Activated CD4-positive, alpha-beta memory T cell treated with anti-CD3 and anti-CD28 coated beads, Interleukin-2, amount 10 ng/mL, durations not matched to agents 7 days and 5 days (primary cell): ENCODE measurements around the gene CBFA2T3. TPM values are rescaled to one million over a fixed set of nuclear protein-coding genes. Genes with fewer than 3 reads are reported as not detected.

Experiments
- CTCF ChIA-PET: fragments of 350-600 bp; sonication (Branson Sonifier 250); formaldehyde crosslinking; loops from one replicate; lab custom pipeline; 2021; ENCODE audit warnings: antibody characterized with exemption, inconsistent platforms; lab: Charles Lee
- POLR2A ChIA-PET: fragments of 350-600 bp; sonication (Branson Sonifier 250); formaldehyde crosslinking; loops from one replicate; lab custom pipeline; 2021; ENCODE audit warnings: antibody characterized with exemption; lab: Charles Lee
- DNase-seq: peaks from one replicate; pipeline ENCODE4 v3.0.0-alpha.2; 2020
- H3K27ac Mint-ChIP-seq: one replicate; pipeline ENCODE4 v1.8.0; 2021; ENCODE audit warnings: mild to moderate bottlenecking, mixed read lengths
- H3K27me3 Mint-ChIP-seq: one replicate; pipeline ENCODE4 v1.8.0; 2021; ENCODE audit warnings: mixed read lengths
- H3K36me3 Mint-ChIP-seq: one replicate; pipeline ENCODE4 v1.8.0; 2021; ENCODE audit warnings: low read depth, mixed read lengths
- H3K4me1 Mint-ChIP-seq: one replicate; pipeline ENCODE4 v1.8.0; 2021; ENCODE audit warnings: mixed read lengths
- H3K4me3 Mint-ChIP-seq: one replicate; pipeline ENCODE4 v1.8.0; 2021; ENCODE audit warnings: mild to moderate bottlenecking, mixed read lengths
- H3K9me3 Mint-ChIP-seq: one replicate; pipeline ENCODE4 v1.8.0; 2021; ENCODE audit warnings: mixed read lengths
- total RNA-seq, 2 experiments: library from RNA; stranded (reverse); gene quantifications; one replicate each; pipeline ENCODE4 v1.2.3, GENCODE V29; 2021

Gene CBFA2T3
- total RNA-seq, 2 experiments from 2014 or later = not detected

GRCh38 chr16:88937206-88937621, 39.8 kb downstream of the CBFA2T3 start:
- no peak overlapping the region for H3K4me3 Mint-ChIP-seq
- POLR2A ChIA-PET = no interaction called here
- CTCF ChIA-PET = no interaction called here
- peaks cover 38% of the 10 kb centered on the region for H3K27me3 Mint-ChIP-seq
- H3K4me1 Mint-ChIP-seq = peaks cover 9% of the 10 kb centered on the region
- no peak overlapping the region for H3K27ac Mint-ChIP-seq
- H3K9me3 Mint-ChIP-seq = no peaks in the 10 kb centered on the region
- H3K36me3 Mint-ChIP-seq = no peaks in the 10 kb centered on the region
- DNase-seq = no peak

DNA sequence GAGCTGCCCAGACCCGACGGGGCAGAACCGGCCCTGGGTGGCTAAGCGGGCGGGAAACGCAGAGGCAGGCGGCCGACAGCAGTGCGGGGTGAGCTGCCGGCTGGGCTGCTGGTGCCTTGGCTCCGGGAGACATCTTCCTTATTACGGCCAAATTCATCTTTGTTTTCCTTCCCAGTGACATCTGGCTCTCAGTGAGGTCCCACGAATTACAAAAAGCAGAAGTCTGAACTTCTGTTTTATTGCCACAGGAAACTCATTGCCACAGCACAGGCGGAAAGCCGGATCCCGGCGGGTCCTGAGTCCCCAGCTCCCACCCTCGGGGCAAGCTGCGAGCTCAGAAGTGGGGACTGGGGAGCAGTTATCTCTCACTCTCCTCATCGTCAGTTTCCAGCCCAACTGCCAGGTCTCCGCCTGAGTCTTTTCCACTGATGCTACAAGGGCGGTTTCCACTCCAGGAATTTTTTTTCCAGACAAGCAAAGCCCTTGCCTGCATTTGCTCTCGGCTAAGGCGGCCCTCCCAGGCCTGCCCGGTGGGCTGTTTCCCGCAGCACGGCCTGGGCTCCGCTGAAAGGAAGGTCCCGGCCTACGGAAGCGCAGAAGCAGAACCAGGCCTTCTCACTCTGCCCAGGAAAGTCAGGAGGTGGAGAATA, 40.3 kb downstream of the CBFA2T3 start:
- Mint-ChIP-seq H3K4me1 (peaks cover 7% of the 10 kb centered on the region), H3K36me3 (no peaks in the 10 kb centered on the region), H3K9me3 (no peaks in the 10 kb centered on the region), H3K27ac (no peak overlapping the region), H3K27me3 (peaks cover 34% of the 10 kb centered on the region), H3K4me3 (no peak overlapping the region)
- DNase-seq = no peak
- ChIA-PET CTCF (no interaction called here), POLR2A (no interaction called here)

DNA sequence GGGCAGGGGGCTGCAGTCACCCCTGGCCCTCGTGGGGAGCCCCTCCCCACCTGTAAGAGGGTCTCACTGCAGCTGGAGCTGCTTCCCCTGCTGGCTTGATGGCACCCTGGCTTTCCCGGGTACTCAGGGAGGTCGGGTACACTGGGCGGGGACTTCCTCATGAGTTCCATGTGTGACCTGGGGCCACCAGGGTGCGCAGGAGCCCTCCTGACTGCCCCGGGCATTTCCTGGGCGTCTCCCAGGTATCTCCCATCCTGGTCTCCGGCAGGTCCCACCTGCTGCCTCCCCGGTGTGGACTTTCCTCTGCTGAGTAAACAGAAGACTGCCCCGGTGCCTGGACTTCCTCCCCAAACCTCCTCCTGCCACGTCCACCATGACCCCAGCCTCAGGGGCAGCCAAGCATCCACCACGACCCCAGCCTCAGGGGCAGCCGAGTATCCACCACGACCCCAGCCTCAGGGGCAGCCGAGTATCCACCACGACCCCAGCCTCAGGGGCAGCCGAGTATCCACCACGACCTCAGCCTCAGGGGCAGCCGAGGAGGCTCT, 40.9 kb downstream of the CBFA2T3 start:
- CTCF ChIA-PET = no interaction called here
- Mint-ChIP-seq H3K27me3 (peaks cover 34% of the 10 kb centered on the region), H3K9me3 (no peaks in the 10 kb centered on the region), H3K4me1 (peaks cover 7% of the 10 kb centered on the region), H3K4me3 (no peak overlapping the region), H3K36me3 (no peaks in the 10 kb centered on the region), H3K27ac (no peak overlapping the region)
- DNase-seq = peak; percentile 24
- POLR2A ChIA-PET = no interaction called here

DNA sequence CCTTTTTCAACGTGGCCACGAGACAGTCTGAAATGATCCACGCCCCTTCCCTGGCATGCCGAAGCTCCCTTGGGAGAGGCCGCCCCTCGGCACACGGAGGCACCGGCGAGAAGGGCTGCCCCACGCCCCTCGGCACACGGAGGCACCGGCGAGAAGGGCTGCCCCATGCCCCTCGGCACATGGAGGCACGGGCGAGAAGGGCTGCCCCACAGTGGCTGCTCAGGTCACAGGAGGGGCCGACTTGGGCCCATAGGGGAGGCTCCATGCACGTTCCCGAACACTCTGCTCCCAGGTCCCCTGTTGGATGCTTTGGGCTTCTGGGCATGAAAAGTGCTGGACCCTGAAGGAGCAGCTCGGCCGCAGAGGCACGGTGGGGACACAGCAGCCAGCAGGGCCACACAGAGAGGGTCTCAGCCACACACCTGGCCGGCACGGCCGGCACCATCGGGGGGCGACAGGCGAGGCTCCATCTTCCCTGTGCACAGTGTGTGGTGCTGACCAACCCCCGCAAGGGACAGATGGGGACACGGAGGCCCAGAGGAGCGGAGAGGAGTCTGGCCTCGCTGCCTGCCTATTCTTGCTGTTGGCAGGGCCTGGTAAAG, 42.8 kb downstream of the CBFA2T3 start:
- ChIA-PET CTCF (no interaction called here), POLR2A (no interaction called here)
- H3K4me3 Mint-ChIP-seq = no peak overlapping the region
- no peaks in the 10 kb centered on the region for H3K36me3 Mint-ChIP-seq
- peaks cover 29% of the 10 kb centered on the region for H3K27me3 Mint-ChIP-seq
- H3K9me3 Mint-ChIP-seq = peaks cover 6% of the 10 kb centered on the region
- DNase-seq = no peak
- H3K27ac Mint-ChIP-seq = no peak overlapping the region
- H3K4me1 Mint-ChIP-seq = peaks cover 3% of the 10 kb centered on the region

- Mint-ChIP-seq H3K36me3 (no peaks in the 10 kb centered on the region), H3K4me3 (no peak overlapping the region), H3K9me3 (peaks cover 6% of the 10 kb centered on the region), H3K27ac (no peak overlapping the region), H3K27me3 (peaks cover 18% of the 10 kb centered on the region), H3K4me1 (peaks cover 1% of the 10 kb centered on the region)
- ChIA-PET POLR2A (no interaction called here), CTCF (no interaction called here)
- DNase-seq = no peak
These were observed 44.1 kb downstream of the CBFA2T3 start for GRCh38 chr16:88932929-88933328.

- H3K4me3 Mint-ChIP-seq = no peak overlapping the region
- ChIA-PET CTCF (no interaction called here), POLR2A (no interaction called here)
These were observed 45.1 kb downstream of the CBFA2T3 start for GRCh38 chr16:88931936-88932335.

GRCh38 chr16:88931373-88931900, 45.6 kb downstream of the CBFA2T3 start:
- ChIA-PET CTCF (no interaction called here), POLR2A (no interaction called here)
- peaks cover 6% of the 10 kb centered on the region for H3K9me3 Mint-ChIP-seq
- no peak overlapping the region for H3K4me3 Mint-ChIP-seq
- no peak for DNase-seq
- no peaks in the 10 kb centered on the region for H3K36me3 Mint-ChIP-seq
- H3K4me1 Mint-ChIP-seq = peaks cover 1% of the 10 kb centered on the region
- H3K27ac Mint-ChIP-seq = no peak overlapping the region
- H3K27me3 Mint-ChIP-seq = peaks cover 4% of the 10 kb centered on the region

More at GRCh38 chr16:88931936-88932335, 45.1 kb downstream of the CBFA2T3 start:
- H3K9me3 Mint-ChIP-seq = peaks cover 6% of the 10 kb centered on the region
- no peak overlapping the region for H3K27ac Mint-ChIP-seq
- DNase-seq = no peak
- peaks cover 1% of the 10 kb centered on the region for H3K4me1 Mint-ChIP-seq
- H3K27me3 Mint-ChIP-seq = peaks cover 9% of the 10 kb centered on the region
- no peaks in the 10 kb centered on the region for H3K36me3 Mint-ChIP-seq

- H3K27ac Mint-ChIP-seq = no peak overlapping the region
- peaks cover 1% of the 10 kb centered on the region for H3K27me3 Mint-ChIP-seq
- H3K4me1 Mint-ChIP-seq = no peaks in the 10 kb centered on the region
- H3K4me3 Mint-ChIP-seq = no peak overlapping the region
- POLR2A ChIA-PET = no interaction called here
- no peak for DNase-seq
- H3K9me3 Mint-ChIP-seq = peaks cover 6% of the 10 kb centered on the region
- CTCF ChIA-PET = no interaction called here
- no peaks in the 10 kb centered on the region for H3K36me3 Mint-ChIP-seq
These were observed 46.3 kb downstream of the CBFA2T3 start for GRCh38 chr16:88930716-88931115.

DNA sequence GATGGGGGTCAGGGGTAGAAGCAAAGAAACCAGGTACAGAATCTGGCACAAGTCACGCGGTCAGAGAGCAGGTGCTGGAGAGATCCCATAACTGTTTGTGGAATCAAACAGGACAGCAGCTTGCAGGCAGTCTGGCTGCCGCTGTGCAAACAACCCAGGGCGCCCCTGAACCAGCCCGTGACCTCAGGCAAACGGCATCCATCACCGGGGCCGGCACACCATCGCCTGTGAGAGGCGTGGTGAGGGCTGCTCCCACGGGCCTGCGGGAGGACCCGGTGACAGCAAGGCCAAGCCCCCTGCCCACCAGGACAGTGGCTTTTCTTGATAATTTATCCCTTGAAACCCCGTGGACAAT, 47.9 kb downstream of the CBFA2T3 start:
- no peaks in the 10 kb centered on the region for H3K36me3 Mint-ChIP-seq
- POLR2A ChIA-PET = no interaction called here
- H3K4me3 Mint-ChIP-seq = no peak overlapping the region
- CTCF ChIA-PET = interaction anchor here (0.8 kb wide), 1 partner anchor 17 kb away, joined by 3 read pairs; no protein-coding TSS in a partner anchor
- H3K27ac Mint-ChIP-seq = no peak overlapping the region
- H3K27me3 Mint-ChIP-seq = no peaks in the 10 kb centered on the region
- H3K4me1 Mint-ChIP-seq = no peaks in the 10 kb centered on the region
- DNase-seq = no peak
- peaks cover 6% of the 10 kb centered on the region for H3K9me3 Mint-ChIP-seq

GRCh38 chr16:88928405-88929090, 48.5 kb downstream of the CBFA2T3 start:
- ChIA-PET CTCF (no interaction called here), POLR2A (no interaction called here)
- H3K27me3 Mint-ChIP-seq = no peaks in the 10 kb centered on the region

DNA sequence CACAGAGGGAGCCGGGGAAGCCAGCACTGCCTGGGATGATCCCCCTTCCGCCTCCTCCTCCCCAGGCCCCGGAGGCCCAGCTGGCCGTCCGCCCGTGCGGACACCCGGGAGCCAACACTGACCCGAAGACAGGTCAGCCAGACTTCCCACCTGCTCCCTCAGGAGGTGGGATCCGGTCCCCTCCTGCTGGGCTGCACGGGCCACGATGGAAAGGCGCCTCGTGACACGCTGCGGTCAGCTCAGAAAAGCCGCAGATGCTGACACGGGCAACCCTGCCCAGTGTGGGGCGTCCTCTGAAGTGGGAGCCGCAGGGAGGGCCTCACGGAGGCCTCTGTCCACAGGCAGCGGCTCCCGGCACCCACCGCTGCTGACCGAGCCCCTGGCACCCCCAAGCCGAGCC, 49.3 kb downstream of the CBFA2T3 start:
- H3K27me3 Mint-ChIP-seq = no peaks in the 10 kb centered on the region
- no peaks in the 10 kb centered on the region for H3K36me3 Mint-ChIP-seq
- CTCF ChIA-PET = no interaction called here
- no peak for DNase-seq
- H3K27ac Mint-ChIP-seq = no peak overlapping the region
- POLR2A ChIA-PET = no interaction called here
- no peaks in the 10 kb centered on the region for H3K4me1 Mint-ChIP-seq
- peaks cover 6% of the 10 kb centered on the region for H3K9me3 Mint-ChIP-seq
- no peak overlapping the region for H3K4me3 Mint-ChIP-seq

More at GRCh38 chr16:88928405-88929090, 48.5 kb downstream of the CBFA2T3 start:
- no peaks in the 10 kb centered on the region for H3K4me1 Mint-ChIP-seq
- H3K36me3 Mint-ChIP-seq = no peaks in the 10 kb centered on the region
- no peak for DNase-seq
- H3K4me3 Mint-ChIP-seq = no peak overlapping the region
- no peak overlapping the region for H3K27ac Mint-ChIP-seq
- peaks cover 6% of the 10 kb centered on the region for H3K9me3 Mint-ChIP-seq

GRCh38 chr16:88927010-88927409, 50.0 kb downstream of the CBFA2T3 start:
- POLR2A ChIA-PET = no interaction called here
- Mint-ChIP-seq H3K36me3 (no peaks in the 10 kb centered on the region), H3K4me1 (no peaks in the 10 kb centered on the region), H3K27ac (no peak overlapping the region), H3K9me3 (peaks cover 6% of the 10 kb centered on the region), H3K4me3 (no peak overlapping the region), H3K27me3 (no peaks in the 10 kb centered on the region)
- DNase-seq = no peak
- CTCF ChIA-PET = no interaction called here

GRCh38 chr16:88926374-88926990, 50.5 kb downstream of the CBFA2T3 start:
- DNase-seq = no peak
- H3K9me3 Mint-ChIP-seq = peaks cover 6% of the 10 kb centered on the region
- no peaks in the 10 kb centered on the region for H3K4me1 Mint-ChIP-seq
- CTCF ChIA-PET = no interaction called here
- H3K27me3 Mint-ChIP-seq = no peaks in the 10 kb centered on the region
- H3K36me3 Mint-ChIP-seq = no peaks in the 10 kb centered on the region
- H3K27ac Mint-ChIP-seq = no peak overlapping the region
- POLR2A ChIA-PET = no interaction called here
- H3K4me3 Mint-ChIP-seq = no peak overlapping the region
